BJ (cell line): ENCODE data around the gene RFX2. TPM values are rescaled to one million over a fixed set of nuclear protein-coding genes. Genes with fewer than 3 reads are reported as not detected.
"Not testable (repeated sequence)": the region's sequence is repeated elsewhere in the genome, so short reads cannot be mapped to it uniquely, and the experiment has no call there.

Source experiments
- CTCF ChIA-PET: fragments of 350-600 bp; formaldehyde crosslinking; extraction: SDS; loops from one replicate; lab custom pipeline; 2021; ENCODE audit warnings: antibody characterized with exemption, inconsistent platforms; lab: Yijun Ruan, JAX
- POLR2A ChIA-PET: fragments of 300-600 bp; sonication (Branson Sonifier 250); formaldehyde crosslinking; extraction: SDS; loops from one replicate; lab custom pipeline; 2021; ENCODE audit warnings: antibody characterized with exemption; lab: Charles Lee
- DNase-seq: peaks from one replicate; pipeline ENCODE4 v3.0.0-alpha.2; 2011; ENCODE audit warnings: low read depth
- H3K27me3 ChIP-seq: 2 replicates; pipeline ENCODE4 v1.6.0; 2011; ENCODE audit warnings: low read length; ENCODE audit not compliant: control insufficient read depth, insufficient read depth
- H3K36me3 ChIP-seq: 2 replicates; pipeline ENCODE4 v1.5.1; 2011; ENCODE audit warnings: low read length; ENCODE audit not compliant: control insufficient read depth, insufficient read depth
- H3K4me3 ChIP-seq: 2 replicates; pipeline ENCODE4 v1.5.1; 2011; ENCODE audit warnings: low read depth, mild to moderate bottlenecking, control low read depth, low read length
- CTCF ChIP-seq: IDR thresholded peaks from 2 replicates; pipeline ENCODE4 v1.5.1; 2011; ENCODE audit warnings: low read depth, mild to moderate bottlenecking, control low read depth, inconsistent platforms, low read length, moderate library complexity; ENCODE audit not compliant: insufficient read depth
- polyA plus RNA-seq: library from polyadenylated mRNA; depleted of rRNA; stranded (reverse); fragments of >200 nt; gene quantifications from 2 replicates; pipeline ENCODE4 v1.2.3, GENCODE V29; 2011

The RFX2 gene
- polyA plus RNA-seq, 1 experiment = 5.7 TPM

GRCh38 chr19:6011206-6011605 is 99.1 kb downstream of the RFX2 start:
- no peak for TF ChIP-seq CTCF
- Histone ChIP-seq H3K27me3 (no peaks in the 10 kb centered on the region), H3K4me3 (no peak overlapping the region), H3K36me3 (peaks cover 5% of the 10 kb centered on the region)
- DNase-seq = no peak
- ChIA-PET CTCF (no interaction called here), POLR2A (no interaction called here)

GRCh38 chr19:6010107-6010506 is 100.2 kb downstream of the RFX2 start:
- DNase-seq = no peak
- Histone ChIP-seq H3K4me3 (no peak overlapping the region), H3K27me3 (no peaks in the 10 kb centered on the region), H3K36me3 (peaks cover 7% of the 10 kb centered on the region)
- no peak for TF ChIP-seq CTCF
- CTCF ChIA-PET = interaction anchor here (1.0 to 2.0 kb wide), 2 partner anchors 13 to 19 kb away, joined by 3 to 9 read pairs; no protein-coding TSS in a partner anchor
- POLR2A ChIA-PET = no interaction called here

- DNase-seq = no peak
- no peaks in the 10 kb centered on the region for H3K27me3 ChIP-seq
- no peak for TF ChIP-seq CTCF
- CTCF ChIA-PET = interaction anchor here (1.4 to 2.1 kb wide), 2 partner anchors 15 to 20 kb away, joined by 4 to 7 read pairs; no protein-coding TSS in a partner anchor
- POLR2A ChIA-PET = no interaction called here
- peaks cover 5% of the 10 kb centered on the region for H3K36me3 ChIP-seq
- no peak overlapping the region for H3K4me3 ChIP-seq
Observed at GRCh38 chr19:6007866-6008265, 102.4 kb downstream of the RFX2 start.

GRCh38 chr19:6006896-6007295 is 103.4 kb downstream of the RFX2 start:
- ChIA-PET CTCF (interaction anchor here (1.4 to 2.1 kb wide), 3 partner anchors 16 to 119 kb away, joined by 4 to 7 read pairs (median 4); no protein-coding TSS in a partner anchor), POLR2A (no interaction called here)
- Histone ChIP-seq H3K27me3 (no peaks in the 10 kb centered on the region), H3K4me3 (no peak overlapping the region), H3K36me3 (peaks cover 7% of the 10 kb centered on the region)
- no peak for TF ChIP-seq CTCF
- DNase-seq = no peak

- H3K4me3 ChIP-seq, H3K36me3 ChIP-seq, H3K27me3 ChIP-seq, DNase-seq, POLR2A ChIA-PET: not testable (repeated sequence)
- CTCF ChIA-PET = interaction anchor here (0.7 to 2.1 kb wide), 3 partner anchors 11 to 119 kb away, joined by 3 to 9 read pairs (median 4); no protein-coding TSS in a partner anchor
Observed at GRCh38 chr19:6006070-6006446, 104.2 kb downstream of the RFX2 start.
